Trophoblast cell (in vitro differentiated cells and primary cell): ENCODE data around the gene ENTPD1.

ENCODE experiments used
- DNase-seq, 2 donors: peaks; one replicate each; pipeline ENCODE4 v3.0.0-alpha.2; 2016
- H2AFZ ChIP-seq: 2 replicates; pipeline ENCODE4 v1.6.1; 2013; ENCODE audit warnings: low read length, moderate library complexity, mild to moderate bottlenecking; ENCODE audit not compliant: insufficient read depth, poor library complexity
- H2AK5ac ChIP-seq: 2 replicates; pipeline ENCODE4 v1.6.1; 2013; ENCODE audit warnings: mild to moderate bottlenecking, low read length
- H2BK120ac ChIP-seq: 2 replicates; pipeline ENCODE4 v1.6.1; 2013; ENCODE audit warnings: low read length, mild to moderate bottlenecking, moderate library complexity; ENCODE audit not compliant: insufficient read depth, poor library complexity
- H2BK12ac ChIP-seq: 2 replicates; pipeline ENCODE4 v1.6.1; 2013; ENCODE audit warnings: mild to moderate bottlenecking, low read length, moderate library complexity
- H2BK5ac ChIP-seq: 2 replicates; pipeline ENCODE4 v1.6.1; 2013; ENCODE audit warnings: low read length, low read depth, moderate library complexity, mild to moderate bottlenecking; ENCODE audit not compliant: poor library complexity
- H3K14ac ChIP-seq: 2 replicates; pipeline ENCODE4 v1.6.1; 2013; ENCODE audit warnings: mild to moderate bottlenecking, low read length
- H3K18ac ChIP-seq: 2 replicates; pipeline ENCODE4 v1.6.1; 2013; ENCODE audit warnings: mild to moderate bottlenecking, low read length
- H3K23ac ChIP-seq: 2 replicates; pipeline ENCODE4 v1.6.1; 2013; ENCODE audit warnings: low read length
- H3K27ac ChIP-seq: 2 replicates; pipeline ENCODE4 v1.5.1; 2013; ENCODE audit warnings: low read depth, mild to moderate bottlenecking, inconsistent platforms, low read length, moderate library complexity
- H3K27me3 ChIP-seq: 2 replicates; pipeline ENCODE4 v1.6.1; 2013; ENCODE audit warnings: inconsistent platforms, mild to moderate bottlenecking, low read length, moderate library complexity; ENCODE audit not compliant: insufficient read depth
- H3K36me3 ChIP-seq, 2 experiments: 1 replicate in 1 of 2; 2 replicates in 1 of 2; pipeline ENCODE4 v1.6.1; 2013; ENCODE audit warnings: low read length in 2 of 2, mild to moderate bottlenecking in 2 of 2, moderate library complexity in 1 of 2; ENCODE audit not compliant: insufficient read depth in 2 of 2, control insufficient read depth in 1 of 2
- H3K4ac ChIP-seq: 2 replicates; pipeline ENCODE4 v1.6.1; 2013; ENCODE audit warnings: low read depth, mild to moderate bottlenecking, low read length, moderate library complexity
- H3K4me1 ChIP-seq, 2 experiments: 1 replicate in 1 of 2; 2 replicates in 1 of 2; pipeline ENCODE4 v1.6.1; 2013; ENCODE audit warnings: low read length in 2 of 2, mild to moderate bottlenecking in 2 of 2, moderate library complexity in 1 of 2; ENCODE audit not compliant: insufficient read depth in 2 of 2, control insufficient read depth in 1 of 2
- H3K4me2 ChIP-seq: 2 replicates; pipeline ENCODE4 v1.6.1; 2013; ENCODE audit warnings: inconsistent platforms, mild to moderate bottlenecking, low read length, moderate library complexity
- H3K4me3 ChIP-seq: 2 replicates; pipeline ENCODE4 v1.5.1; 2013; ENCODE audit warnings: mild to moderate bottlenecking, low read depth, low read length, inconsistent platforms
- H3K79me1 ChIP-seq: one replicate; pipeline ENCODE4 v1.6.1; 2013; ENCODE audit warnings: low read length
- H3K79me2 ChIP-seq: 2 replicates; pipeline ENCODE4 v1.6.1; 2013; ENCODE audit warnings: low read length, mild to moderate bottlenecking; ENCODE audit not compliant: control insufficient read depth, insufficient read depth, poor library complexity
- H3K9ac ChIP-seq: 2 replicates; pipeline ENCODE4 v1.6.1; 2013; ENCODE audit warnings: mild to moderate bottlenecking, low read length
- H3K9me3 ChIP-seq: 2 replicates; pipeline ENCODE4 v1.6.1; 2013; ENCODE audit warnings: low read depth, mild to moderate bottlenecking, control low read depth, inconsistent platforms, low read length; ENCODE audit not compliant: insufficient read depth
- H4K12ac ChIP-seq: 2 replicates; pipeline ENCODE4 v1.6.1; 2013; ENCODE audit warnings: low read depth, mild to moderate bottlenecking, low read length, moderate library complexity
- H4K8ac ChIP-seq: 2 replicates; pipeline ENCODE4 v1.6.1; 2013; ENCODE audit warnings: low read depth, mild to moderate bottlenecking, low read length, moderate library complexity
- H4K91ac ChIP-seq: one replicate; pipeline ENCODE4 v1.6.1; 2013; ENCODE audit warnings: low read depth, mild to moderate bottlenecking, low read length, moderate library complexity
- WGBS: extraction: QIAGEN DNeasy Blood & Tissue Kit; methylation state at CpG from one replicate; pipeline ENCODE4 v1.1.7; 2013; ENCODE audit warnings: missing lambda C conversion rate; ENCODE audit not compliant: insufficient read length, insufficient coverage; ENCODE audit errors: extremely low coverage; 5-methylcytosine and 5-hydroxymethylcytosine counted together

The ENTPD1 gene

DNA sequence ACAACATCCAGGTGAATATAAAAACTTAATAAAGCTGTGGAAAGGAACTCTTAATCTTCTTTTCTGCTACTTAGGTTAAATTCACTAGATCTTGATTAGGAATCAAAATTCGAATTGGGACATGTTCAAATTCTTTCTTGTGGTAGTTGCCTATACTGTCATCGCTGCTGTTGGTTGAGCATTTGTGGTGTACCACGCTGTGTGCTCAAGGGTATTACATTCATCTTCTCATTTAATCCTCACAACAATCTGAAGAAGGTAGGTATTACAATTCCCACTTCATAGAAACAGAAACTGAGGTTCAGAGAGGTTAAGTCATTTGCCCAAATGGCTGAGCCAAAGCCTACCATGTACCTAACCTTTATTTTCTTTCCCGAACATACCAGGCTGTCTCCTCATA is 111.9 kb downstream of the ENTPD1 start:
- Histone ChIP-seq H2BK120ac (no peak overlapping the region), H3K4me2 (no peak overlapping the region), H4K8ac (no peak overlapping the region), H3K4ac (no peak overlapping the region), H3K79me2 (no peaks in the 10 kb centered on the region), H3K27ac (no peak overlapping the region), H3K9ac (no peak overlapping the region), H2BK5ac (no peak overlapping the region), H4K12ac (no peak overlapping the region), H3K36me3 (no peaks in the 10 kb centered on the region), H2BK12ac (no peak overlapping the region), H3K14ac (no peak overlapping the region), H3K4me1 (no peaks in the 10 kb centered on the region), H2AK5ac (no peak overlapping the region), H3K18ac (no peak overlapping the region), H3K27me3 (no peaks in the 10 kb centered on the region), H3K79me1 (no peaks in the 10 kb centered on the region), H3K4me3 (no peak overlapping the region), H3K9me3 (no peaks in the 10 kb centered on the region), H2AFZ (no peak overlapping the region), H3K23ac (no peak overlapping the region), H4K91ac (no peak overlapping the region)
- WGBS = no CpG with 5 or more reads among the region's 4 CpGs
- DNase-seq = no peak

DNA sequence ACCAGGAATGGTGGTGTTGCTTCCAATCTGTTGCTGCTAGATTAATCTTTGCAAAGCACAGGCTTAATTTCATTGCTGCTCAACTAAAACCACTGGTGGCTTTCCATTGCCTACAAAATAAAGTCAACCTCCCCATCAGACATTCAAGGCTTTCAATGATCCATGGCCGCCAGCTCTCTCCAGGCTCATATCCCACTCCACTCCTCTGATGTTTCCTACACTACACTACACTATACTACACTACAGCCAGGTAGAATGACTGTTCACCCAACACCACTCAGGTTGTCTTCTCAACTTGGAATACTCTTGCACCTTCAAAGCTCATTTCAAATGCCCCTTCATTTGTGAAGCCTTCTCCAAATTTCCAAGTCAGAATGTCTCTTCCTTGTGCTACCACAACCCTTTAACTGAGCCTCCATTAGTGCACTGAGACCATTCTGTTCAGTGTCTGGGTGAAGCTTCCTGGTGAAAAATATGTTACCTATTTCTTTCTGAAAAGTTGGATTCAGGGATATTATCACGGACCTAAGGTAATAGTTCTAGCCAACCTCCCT is 116.3 kb downstream of the ENTPD1 start:
- H3K4me1 ChIP-seq = no peaks in the 10 kb centered on the region
- H3K14ac ChIP-seq = no peak overlapping the region
- no peak overlapping the region for H3K4me3 ChIP-seq
- H2BK12ac ChIP-seq = no peak overlapping the region
- H4K8ac ChIP-seq = no peak overlapping the region
- no peak overlapping the region for H2BK5ac ChIP-seq
- H3K79me2 ChIP-seq = no peaks in the 10 kb centered on the region
- no peak overlapping the region for H2AK5ac ChIP-seq
- no peak overlapping the region for H3K23ac ChIP-seq
- H2AFZ ChIP-seq = no peak overlapping the region
- no peak for DNase-seq
- H3K9me3 ChIP-seq = peaks cover 3% of the 10 kb centered on the region
- H3K18ac ChIP-seq = no peak overlapping the region
- no peak overlapping the region for H2BK120ac ChIP-seq
- no peak overlapping the region for H4K12ac ChIP-seq
- H3K9ac ChIP-seq = no peak overlapping the region
- H4K91ac ChIP-seq = no peak overlapping the region
- no CpG with 5 or more reads among the region's 2 CpGs for WGBS
- no peaks in the 10 kb centered on the region for H3K79me1 ChIP-seq
- H3K27me3 ChIP-seq = no peaks in the 10 kb centered on the region
- no peak overlapping the region for H3K4me2 ChIP-seq
- H3K36me3 ChIP-seq = peaks cover 8 to 13% of the 10 kb centered on the region in 2 experiments
- no peak overlapping the region for H3K27ac ChIP-seq
- H3K4ac ChIP-seq = no peak overlapping the region

GRCh38 chr10:95873139-95873538 is 117.2 kb downstream of the ENTPD1 start:
- no peak for DNase-seq
- H4K12ac ChIP-seq = no peak overlapping the region
- no peak overlapping the region for H4K8ac ChIP-seq
- no peak overlapping the region for H2BK12ac ChIP-seq
- no peak overlapping the region for H2AFZ ChIP-seq
- no peaks in the 10 kb centered on the region for H3K79me2 ChIP-seq
- H3K4me3 ChIP-seq = no peak overlapping the region
- no peak overlapping the region for H2AK5ac ChIP-seq
- WGBS = no CpG with 5 or more reads among the region's 2 CpGs
- H3K4me2 ChIP-seq = no peak overlapping the region
- H3K4me1 ChIP-seq = no peaks in the 10 kb centered on the region
- H3K9me3 ChIP-seq = peaks cover 3% of the 10 kb centered on the region
- no peak overlapping the region for H2BK5ac ChIP-seq
- no peak overlapping the region for H2BK120ac ChIP-seq
- no peak overlapping the region for H3K9ac ChIP-seq
- no peak overlapping the region for H3K27ac ChIP-seq
- no peaks in the 10 kb centered on the region for H3K27me3 ChIP-seq
- no peak overlapping the region for H3K4ac ChIP-seq
- no peak overlapping the region for H3K14ac ChIP-seq
- H4K91ac ChIP-seq = no peak overlapping the region
- H3K36me3 ChIP-seq = peaks cover 8 to 13% of the 10 kb centered on the region in 2 experiments
- no peak overlapping the region for H3K18ac ChIP-seq
- H3K79me1 ChIP-seq = no peaks in the 10 kb centered on the region
- H3K23ac ChIP-seq = no peak overlapping the region

- H3K36me3 ChIP-seq = peaks cover 8 to 13% of the 10 kb centered on the region in 2 experiments
- no peak overlapping the region for H3K14ac ChIP-seq
- H3K79me2 ChIP-seq = no peaks in the 10 kb centered on the region
- DNase-seq = no peak
- no peak overlapping the region for H3K4me2 ChIP-seq
- H2AFZ ChIP-seq = no peak overlapping the region
- H4K8ac ChIP-seq = no peak overlapping the region
- no peak overlapping the region for H3K27ac ChIP-seq
- no peak overlapping the region for H3K4me3 ChIP-seq
- no peaks in the 10 kb centered on the region for H3K4me1 ChIP-seq
- H3K23ac ChIP-seq = no peak overlapping the region
- peaks cover 3% of the 10 kb centered on the region for H3K9me3 ChIP-seq
- no CpG with 5 or more reads among the region's 4 CpGs for WGBS
- H2BK12ac ChIP-seq = no peak overlapping the region
- no peak overlapping the region for H2BK120ac ChIP-seq
- H4K91ac ChIP-seq = no peak overlapping the region
- H3K18ac ChIP-seq = no peak overlapping the region
- no peaks in the 10 kb centered on the region for H3K79me1 ChIP-seq
- no peak overlapping the region for H4K12ac ChIP-seq
- H3K4ac ChIP-seq = no peak overlapping the region
- no peak overlapping the region for H3K9ac ChIP-seq
- H2BK5ac ChIP-seq = no peak overlapping the region
- H2AK5ac ChIP-seq = no peak overlapping the region
- H3K27me3 ChIP-seq = no peaks in the 10 kb centered on the region
Observed at GRCh38 chr10:95873651-95874050, 117.7 kb downstream of the ENTPD1 start.
